NCI-H1436 treated with DMSO at 0.1 percent for 48 hours (cell line): Measurements from ENCODE around the gene CACNA2D2.

Experiments
- DNase-seq: peaks from one replicate; lab custom pipeline; 2025; lab: John Stamatoyannopoulos, UW

The CACNA2D2 gene

GRCh38 chr3:50369012-50369670 lies 134.3 kb downstream of the CACNA2D2 start:
- no peak for DNase-seq

GRCh38 chr3:50365842-50366220 lies 137.6 kb downstream of the CACNA2D2 start:
- DNase-seq, result no peak

GRCh38 chr3:50365080-50365841 lies 138.2 kb downstream of the CACNA2D2 start:
- DNase-seq, result no peak

- DNase-seq, result no peak
Measured at GRCh38 chr3:50364573-50365079, 138.8 kb downstream of the CACNA2D2 start.

GRCh38 chr3:50359760-50360110 lies 143.7 kb downstream of the CACNA2D2 start:
- DNase-seq, result no peak

GRCh38 chr3:50358911-50359759 lies 144.3 kb downstream of the CACNA2D2 start, which contains the start of gene TMEM115:
TMEM115 (minus strand) TSS chr3:50359521; CDS start chr3:50359063, 458 bp downstream.
- peak; percentile 48 for DNase-seq

GRCh38 chr3:50358355-50358910 lies 145.0 kb downstream of the CACNA2D2 start:
- DNase-seq, result no peak

- no peak for DNase-seq
Measured at GRCh38 chr3:50357481-50357880, 146.0 kb downstream of the CACNA2D2 start.

GRCh38 chr3:50356553-50356952 lies 146.9 kb downstream of the CACNA2D2 start:
- DNase-seq, result no peak

- DNase-seq, result no peak
Measured at GRCh38 chr3:50355829-50356552, 147.4 kb downstream of the CACNA2D2 start.

GRCh38 chr3:50354850-50355249 lies 148.6 kb downstream of the CACNA2D2 start:
- DNase-seq, result no peak

GRCh38 chr3:50354186-50354764 lies 149.2 kb downstream of the CACNA2D2 start:
- DNase-seq, result no peak

- DNase-seq, result no peak
Measured at GRCh38 chr3:50353245-50354004, 150.0 kb downstream of the CACNA2D2 start.

- no peak for DNase-seq
Measured at GRCh38 chr3:50352781-50353180, 150.7 kb downstream of the CACNA2D2 start.

GRCh38 chr3:50351323-50351697 lies 152.1 kb downstream of the CACNA2D2 start:
- no peak for DNase-seq

GRCh38 chr3:50350527-50351322 lies 152.7 kb downstream of the CACNA2D2 start, which contains the start of the genes CYB561D2 and NPRL2:
CYB561D2 (plus strand) TSS chr3:50350862; CDS start chr3:50351434, 572 bp downstream.
NPRL2 (minus strand) TSS chr3:50350775; CDS start chr3:50350652, 123 bp downstream.
- peak; percentile 27 for DNase-seq

GRCh38 chr3:50350213-50350526 lies 153.3 kb downstream of the CACNA2D2 start:
- no peak for DNase-seq

GRCh38 chr3:50347187-50347813 lies 156.1 kb downstream of the CACNA2D2 start:
- no peak for DNase-seq
